ENCODE results near the gene PAK4. TPM values are rescaled to one million over a fixed set of nuclear protein-coding genes. Genes with fewer than 3 reads are reported as not detected.

Gene PAK4
- total and polyA plus RNA-seq, 2 of the 13 experiments (the other 11 are each of a cell fraction or from before 2014, with no cell fraction given) = 9.5 to 17.8 TPM

- Histone ChIP-seq H3K36me3 (replicated peaks in 1 of 2; ENCODE audit: control insufficient read depth in 1 of 2, insufficient read depth in 2 of 2, low read length in 2 of 2) (peaks cover 2 to 5% of the 10 kb centered on the region in 2 experiments; a peak in 1 of 5 replicates), H3K4me3 (replicated peaks in 1 of 3; ENCODE audit: insufficient read depth in 1 of 3, low read depth in 2 of 3, low read length in 3 of 3) (no peak overlapping the region), H3K27ac (ENCODE audit: extremely low read length, insufficient read depth, low read length) (peak overlapping the region; percentile 23), H3K27me3 (ENCODE audit: control insufficient read depth in 1 of 2, insufficient read depth in 2 of 2, low read length in 2 of 2) (no peaks in the 10 kb centered on the region), H3K4me1 (ENCODE audit: insufficient read depth, low read length) (peaks cover 44% of the 10 kb centered on the region), H3K9me3 (ENCODE audit: low read length) (no peaks in the 10 kb centered on the region), H3K4me2 (ENCODE audit: low read depth, low read length) (peak overlapping the region; percentile 91; the same call in 1 of the 2 replicates), H3K79me2 (ENCODE audit: insufficient read depth, low read length) (peaks cover 72% of the 10 kb centered on the region), H3K9ac (ENCODE audit: insufficient read depth, low read depth, low read length) (no peak overlapping the region), H4K20me1 (ENCODE audit: insufficient read depth, low read length) (peaks cover 40% of the 10 kb centered on the region), H2AFZ (ENCODE audit: low read length) (no peak overlapping the region)
- FAIRE-seq (peak; percentile 28), ATAC-seq (no peak), DNase-seq (ENCODE audit: low spot score) (no peak)
- BruUV-seq (replicated peaks) = no TSS peak
- intact Hi-C loops (cut with micrococcal nuclease; ENCODE audit: unreplicated experiment) (no loop called here), in situ Hi-C loops (cut with HindIII; ENCODE audit: extremely low pct_ligation_motif_present, low pct_unique_long_range_greater_than_20kb) (no loop called here)
- 68% methylated on average over 6 of the region's 6 CpGs for WGBS (ENCODE audit: low lambda C conversion rate)
- CTCF ChIA-PET (ENCODE audit: low intra/inter-chr PET ratio, low total read pairs) = no interaction called here
- POLR2A ChIA-PET = interaction anchor here (1.8 kb wide), 1 partner anchor 17 kb away, joined by 15 read pairs; no protein-coding TSS in a partner anchor
- TF ChIP-seq ERF (CRISPR knock-in tag; IDR thresholded peaks at IDR 0.05) = no peak
- peak; percentile 32; the same call in 1 of the 2 replicates for TF ChIP-seq NRL (CRISPR knock-in tag; IDR thresholded peaks at IDR 0.05; ENCODE audit: borderline replicate concordance)
- TF ChIP-seq ZFY (CRISPR knock-in tag; IDR thresholded peaks at IDR 0.05) = 0 out of 2 replicates have a peak, but pooled peaks have one; percentile 6
Observed at GRCh38 chr19:39128516-39129079, 3.0 kb downstream of the PAK4 start.

GRCh38 chr19:39129116-39129515 is 3.5 kb downstream of the PAK4 start:
- peaks cover 78% of the 10 kb centered on the region for H3K79me2 ChIP-seq (ENCODE audit: insufficient read depth, low read length)
- POLR2A ChIA-PET = interaction anchor here (1.8 kb wide), 1 partner anchor 16 kb away, joined by 15 read pairs; no protein-coding TSS in a partner anchor
- no TSS peak for BruUV-seq (replicated peaks)
- DNase-seq (ENCODE audit: low spot score) = no peak
- no peaks in the 10 kb centered on the region for H3K27me3 ChIP-seq (ENCODE audit: control insufficient read depth in 1 of 2, insufficient read depth in 2 of 2, low read length in 2 of 2)
- H3K27ac ChIP-seq (ENCODE audit: extremely low read length, insufficient read depth, low read length) = no peak overlapping the region
- no peak for FAIRE-seq
- H2AFZ ChIP-seq (ENCODE audit: low read length) = no peak overlapping the region
- H3K4me2 ChIP-seq (ENCODE audit: low read depth, low read length) = no peak overlapping the region
- peaks cover 2 to 5% of the 10 kb centered on the region in 2 experiments; a peak in 1 of 5 replicates for H3K36me3 ChIP-seq (replicated peaks in 1 of 2; ENCODE audit: control insufficient read depth in 1 of 2, insufficient read depth in 2 of 2, low read length in 2 of 2)
- H3K9ac ChIP-seq (ENCODE audit: insufficient read depth, low read depth, low read length) = no peak overlapping the region
- H4K20me1 ChIP-seq (ENCODE audit: insufficient read depth, low read length) = peaks cover 41% of the 10 kb centered on the region
- in situ Hi-C loops (cut with HindIII; ENCODE audit: extremely low pct_ligation_motif_present, low pct_unique_long_range_greater_than_20kb) = no loop called here
- H3K9me3 ChIP-seq (ENCODE audit: low read length) = no peaks in the 10 kb centered on the region
- intact Hi-C loops (cut with micrococcal nuclease; ENCODE audit: unreplicated experiment) = no loop called here
- CTCF ChIA-PET (ENCODE audit: low intra/inter-chr PET ratio, low total read pairs) = no interaction called here
- peaks cover 39% of the 10 kb centered on the region for H3K4me1 ChIP-seq (ENCODE audit: insufficient read depth, low read length)
- 95% methylated on average over 7 of the region's 11 CpGs for WGBS (ENCODE audit: low lambda C conversion rate)
- ATAC-seq = no peak
- TF ChIP-seq ZNF263 (CRISPR knock-in tag; IDR thresholded peaks at IDR 0.05) = no peak
- no peak for TF ChIP-seq ZFX (CRISPR knock-in tag; IDR thresholded peaks at IDR 0.05; ENCODE audit: low read depth)
- no peak for TF ChIP-seq ZXDC (CRISPR knock-in tag; IDR thresholded peaks at IDR 0.05)
- TF ChIP-seq ZNF678 (CRISPR knock-in tag; IDR thresholded peaks at IDR 0.05) = no peak
- TF ChIP-seq PCBP2 (optimal IDR thresholded peaks at IDR 0.05; ENCODE audit: low read depth, low read length, poor library complexity, severe bottlenecking) = no peak
- no peak for TF ChIP-seq HOXA7 (CRISPR knock-in tag; IDR thresholded peaks at IDR 0.05)
- TF ChIP-seq KMT2B (CRISPR knock-in tag; IDR thresholded peaks at IDR 0.05) = no peak
- no peak for TF ChIP-seq MAX (IDR thresholded peaks at IDR 0.05)
- no peak for TF ChIP-seq PCBP1 (IDR thresholded peaks at IDR 0.05; ENCODE audit: borderline replicate concordance, low read depth, low read length)
- TF ChIP-seq SALL2 (CRISPR knock-in tag; IDR thresholded peaks at IDR 0.05) = no peak
- TF ChIP-seq ZNF776 (CRISPR knock-in tag; IDR thresholded peaks at IDR 0.05) = no peak
- no peak for TF ChIP-seq RBFOX2 (IDR thresholded peaks at IDR 0.05; ENCODE audit: low read depth, low read length)
- no peak for TF ChIP-seq CC2D1A (CRISPR knock-in tag; IDR thresholded peaks at IDR 0.05)
- TF ChIP-seq IRF2 (CRISPR knock-in tag; IDR thresholded peaks at IDR 0.05) = no peak
- no peak overlapping the region for H3K4me3 ChIP-seq (replicated peaks in 1 of 3; ENCODE audit: insufficient read depth in 1 of 3, low read depth in 2 of 3, low read length in 3 of 3)

Measured in HepG2 (cell line).